ENCODE measurements around the gene KBTBD13. TPM values are rescaled to one million over a fixed set of nuclear protein-coding genes. Genes with fewer than 3 reads are reported as not detected.

KBTBD13 gene
- total RNA-seq, 3 donors from 2014 or later (not counting 1 experiment from before 2014, with no cell fraction given) = not detected

- intact Hi-C loops (cut with micrococcal nuclease) = no loop called here
- DNase-seq (peak in 1 of 2 donors; percentile 68), ATAC-seq (peak; percentile 22 to 70 (median 64))
- 14% methylated on average over 24 of the region's 24 CpGs for WGBS (ENCODE audit: insufficient coverage)
- TF ChIP-seq, protein P1, sequence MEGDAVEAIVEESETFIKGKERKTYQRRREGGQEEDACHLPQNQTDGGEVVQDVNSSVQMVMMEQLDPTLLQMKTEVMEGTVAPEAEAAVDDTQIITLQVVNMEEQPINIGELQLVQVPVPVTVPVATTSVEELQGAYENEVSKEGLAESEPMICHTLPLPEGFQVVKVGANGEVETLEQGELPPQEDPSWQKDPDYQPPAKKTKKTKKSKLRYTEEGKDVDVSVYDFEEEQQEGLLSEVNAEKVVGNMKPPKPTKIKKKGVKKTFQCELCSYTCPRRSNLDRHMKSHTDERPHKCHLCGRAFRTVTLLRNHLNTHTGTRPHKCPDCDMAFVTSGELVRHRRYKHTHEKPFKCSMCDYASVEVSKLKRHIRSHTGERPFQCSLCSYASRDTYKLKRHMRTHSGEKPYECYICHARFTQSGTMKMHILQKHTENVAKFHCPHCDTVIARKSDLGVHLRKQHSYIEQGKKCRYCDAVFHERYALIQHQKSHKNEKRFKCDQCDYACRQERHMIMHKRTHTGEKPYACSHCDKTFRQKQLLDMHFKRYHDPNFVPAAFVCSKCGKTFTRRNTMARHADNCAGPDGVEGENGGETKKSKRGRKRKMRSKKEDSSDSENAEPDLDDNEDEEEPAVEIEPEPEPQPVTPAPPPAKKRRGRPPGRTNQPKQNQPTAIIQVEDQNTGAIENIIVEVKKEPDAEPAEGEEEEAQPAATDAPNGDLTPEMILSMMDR (IDR thresholded peaks at IDR 0.05) = peak; percentile 16
- Mint-ChIP-seq H3K4me3 (peak overlapping the region; percentile 9), H3K9me3 (no peaks in the 10 kb centered on the region), H3K27ac (no peak overlapping the region), H3K27me3 (ENCODE audit: low read depth in 2 of 2) (peaks cover 39 to 53% of the 10 kb centered on the region in 2 donors), H3K36me3 (no peaks in the 10 kb centered on the region), H3K4me1 (peaks cover 17 to 20% of the 10 kb centered on the region in 2 donors)
- no peak overlapping the region for H3K27ac ChIP-seq (ENCODE audit: low read length)
- H3K9me3 ChIP-seq (ENCODE audit: control insufficient read depth, insufficient read depth, low read length) = no peaks in the 10 kb centered on the region
- H3K4me3 ChIP-seq (ENCODE audit: low read length) = no peak overlapping the region
- peaks cover 11% of the 10 kb centered on the region for H3K27me3 ChIP-seq (ENCODE audit: control insufficient read depth, insufficient read depth, low read length)
- H3K36me3 ChIP-seq (ENCODE audit: control insufficient read depth, insufficient read depth, low read length) = no peaks in the 10 kb centered on the region
- peaks cover 11% of the 10 kb centered on the region for H3K4me1 ChIP-seq (ENCODE audit: control insufficient read depth, insufficient read depth, low read length)
These were observed 1.4 kb downstream of the KBTBD13 start for GRCh38 chr15:65077981-65078352.

- DNase-seq (no peak), ATAC-seq (no peak)
- no peak overlapping the region for H3K4me3 ChIP-seq (ENCODE audit: low read length)
- H3K4me1 ChIP-seq (ENCODE audit: control insufficient read depth, insufficient read depth, low read length) = peaks cover 11% of the 10 kb centered on the region
- 94% methylated on average over 5 of the region's 5 CpGs for WGBS (ENCODE audit: insufficient coverage)
- H3K9me3 ChIP-seq (ENCODE audit: control insufficient read depth, insufficient read depth, low read length) = no peaks in the 10 kb centered on the region
- H3K27ac ChIP-seq (ENCODE audit: low read length) = no peak overlapping the region
- H3K4me1 Mint-ChIP-seq = peaks cover 19 to 22% of the 10 kb centered on the region in 2 donors
- no peak overlapping the region for H3K27ac Mint-ChIP-seq
- H3K9me3 Mint-ChIP-seq = no peaks in the 10 kb centered on the region
- H3K36me3 ChIP-seq (ENCODE audit: control insufficient read depth, insufficient read depth, low read length) = no peaks in the 10 kb centered on the region
- H3K36me3 Mint-ChIP-seq = no peaks in the 10 kb centered on the region
- H3K27me3 Mint-ChIP-seq (ENCODE audit: low read depth in 2 of 2) = peaks cover 49 to 69% of the 10 kb centered on the region in 2 donors
- intact Hi-C loops (cut with micrococcal nuclease) = no loop called here
- H3K4me3 Mint-ChIP-seq = no peak overlapping the region
- peaks cover 14% of the 10 kb centered on the region for H3K27me3 ChIP-seq (ENCODE audit: control insufficient read depth, insufficient read depth, low read length)
- TF ChIP-seq, protein P1 (IDR thresholded peaks at IDR 0.05) = no peak
These were observed 3.0 kb downstream of the KBTBD13 start for GRCh38 chr15:65079580-65079979.

DNA sequence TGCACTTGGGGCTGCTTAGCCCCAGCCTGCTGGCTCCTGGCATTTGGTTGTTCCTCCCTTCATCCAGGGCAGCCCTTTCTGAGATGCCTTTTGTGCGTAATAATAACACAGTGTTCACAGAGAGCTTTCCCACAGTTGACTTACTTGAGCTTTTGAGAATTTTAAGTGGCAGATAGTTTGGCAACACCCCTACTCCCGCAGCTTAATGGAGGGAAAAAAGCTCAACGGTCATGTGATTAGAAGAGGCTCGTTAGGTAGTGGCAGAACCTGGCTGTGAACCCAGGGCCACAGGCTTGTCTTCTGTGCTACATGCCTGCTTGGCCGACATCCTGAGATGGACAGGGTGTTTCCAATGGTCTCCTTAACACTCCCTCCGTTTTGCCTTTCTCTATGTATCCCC is 4.7 kb downstream of the KBTBD13 start:
- TF ChIP-seq, protein P1 (IDR thresholded peaks at IDR 0.05) = no peak
- DNase-seq (no peak), ATAC-seq (no peak)
- Mint-ChIP-seq H3K4me1 (peaks cover 19 to 27% of the 10 kb centered on the region in 2 donors), H3K4me3 (no peak overlapping the region), H3K27me3 (ENCODE audit: low read depth in 2 of 2) (peaks cover 46 to 59% of the 10 kb centered on the region in 2 donors), H3K27ac (no peak overlapping the region), H3K36me3 (no peaks in the 10 kb centered on the region), H3K9me3 (no peaks in the 10 kb centered on the region)
- H3K27me3 ChIP-seq (ENCODE audit: control insufficient read depth, insufficient read depth, low read length) = peaks cover 14% of the 10 kb centered on the region
- H3K36me3 ChIP-seq (ENCODE audit: control insufficient read depth, insufficient read depth, low read length) = no peaks in the 10 kb centered on the region
- no peak overlapping the region for H3K27ac ChIP-seq (ENCODE audit: low read length)
- H3K4me3 ChIP-seq (ENCODE audit: low read length) = no peak overlapping the region
- peaks cover 11% of the 10 kb centered on the region for H3K4me1 ChIP-seq (ENCODE audit: control insufficient read depth, insufficient read depth, low read length)
- H3K9me3 ChIP-seq (ENCODE audit: control insufficient read depth, insufficient read depth, low read length) = no peaks in the 10 kb centered on the region
- intact Hi-C loops (cut with micrococcal nuclease) = no loop called here
- 73% methylated on average over 6 of the region's 6 CpGs for WGBS (ENCODE audit: insufficient coverage)

GRCh38 chr15:65081758-65082157 is 5.2 kb downstream of the KBTBD13 start:
- peaks cover 19 to 25% of the 10 kb centered on the region in 2 donors for H3K4me1 Mint-ChIP-seq
- Histone ChIP-seq H3K4me1 (ENCODE audit: control insufficient read depth, insufficient read depth, low read length) (peaks cover 11% of the 10 kb centered on the region), H3K9me3 (ENCODE audit: control insufficient read depth, insufficient read depth, low read length) (no peaks in the 10 kb centered on the region), H3K4me3 (ENCODE audit: low read length) (no peak overlapping the region), H3K27ac (ENCODE audit: low read length) (no peak overlapping the region), H3K36me3 (ENCODE audit: control insufficient read depth, insufficient read depth, low read length) (no peaks in the 10 kb centered on the region), H3K27me3 (ENCODE audit: control insufficient read depth, insufficient read depth, low read length) (peaks cover 14% of the 10 kb centered on the region)
- H3K36me3 Mint-ChIP-seq = no peaks in the 10 kb centered on the region
- ATAC-seq (no peak), DNase-seq (no peak)
- no peak overlapping the region for H3K27ac Mint-ChIP-seq
- H3K9me3 Mint-ChIP-seq = no peaks in the 10 kb centered on the region
- H3K4me3 Mint-ChIP-seq = no peak overlapping the region
- peaks cover 43 to 56% of the 10 kb centered on the region in 2 donors for H3K27me3 Mint-ChIP-seq (ENCODE audit: low read depth in 2 of 2)
- intact Hi-C loops (cut with micrococcal nuclease) = no loop called here
- TF ChIP-seq, protein P1 (IDR thresholded peaks at IDR 0.05) = no peak
- 73% methylated on average over 5 of the region's 5 CpGs for WGBS (ENCODE audit: insufficient coverage)

Measured in natural killer cell (primary cell).